GM23338 (cell line): ENCODE measurements around the gene CDKAL1. TPM values are rescaled to one million over a fixed set of nuclear protein-coding genes. Genes with fewer than 3 reads are reported as not detected.

Source experiments
- ATAC-seq: fragments of 200-7000 bp; cut with Tn5 transposase; 3 replicates; pipeline ENCODE4 v1.9.1; 2020
- DNase-seq: peaks from one replicate; pipeline ENCODE4 v3.0.0-alpha.2; 2015; ENCODE audit warnings: low spot score
- H2AFZ ChIP-seq: fragments of 200-600 bp; sonication (generic); 2 replicates; pipeline ENCODE4 v1.8.0; 2016; ENCODE audit warnings: antibody characterized with exemption, mild to moderate bottlenecking, moderate library complexity
- H3F3A ChIP-seq: fragments of 200-600 bp; sonication (generic); replicated peaks from 2 replicates; pipeline ENCODE4 v1.8.0; 2017; ENCODE audit warnings: antibody characterized with exemption, mixed run types, low read depth
- H3K27ac ChIP-seq: fragments of 200-600 bp; sonication (generic); 2 replicates; pipeline ENCODE4 v1.6.1; 2016; ENCODE audit warnings: low read depth
- H3K27me3 ChIP-seq: fragments of 200-600 bp; sonication (generic); 2 replicates; pipeline ENCODE4 v1.8.0; 2016; ENCODE audit warnings: mild to moderate bottlenecking, mixed run types, moderate library complexity; ENCODE audit not compliant: insufficient read depth
- H3K36me3 ChIP-seq: fragments of 200-600 bp; sonication (generic); 2 replicates; pipeline ENCODE4 v1.8.0; 2016; ENCODE audit warnings: mild to moderate bottlenecking; ENCODE audit not compliant: insufficient read depth
- H3K4me1 ChIP-seq: fragments of 200-600 bp; sonication (generic); 2 replicates; pipeline ENCODE4 v1.8.0; 2016; ENCODE audit warnings: mild to moderate bottlenecking, moderate library complexity; ENCODE audit not compliant: insufficient read depth
- H3K4me2 ChIP-seq: fragments of 200-600 bp; sonication (generic); 2 replicates; pipeline ENCODE4 v1.7.1; 2017; ENCODE audit warnings: mixed run types
- H3K4me3 ChIP-seq: fragments of 200-600 bp; sonication (generic); 2 replicates; pipeline ENCODE4 v1.6.1; 2016; ENCODE audit warnings: mixed run types
- H3K79me2 ChIP-seq: fragments of 200-600 bp; sonication (generic); replicated peaks from 2 replicates; pipeline ENCODE4 v1.8.0; 2017; ENCODE audit warnings: mild to moderate bottlenecking; ENCODE audit not compliant: insufficient read depth
- H3K9me2 ChIP-seq: fragments of 200-600 bp; sonication (generic); 2 replicates; pipeline ENCODE4 v1.8.0; 2017; ENCODE audit not compliant: insufficient read depth
- H4K20me1 ChIP-seq: fragments of 200-600 bp; sonication (generic); replicated peaks from 2 replicates; pipeline ENCODE4 v1.8.0; 2017; ENCODE audit warnings: mild to moderate bottlenecking; ENCODE audit not compliant: insufficient read depth
- H3K27ac Mint-ChIP-seq: 2 replicates; pipeline ENCODE4 v1.8.0; 2020; ENCODE audit warnings: inconsistent platforms, mild to moderate bottlenecking, moderate library complexity, mixed read lengths
- H3K27me3 Mint-ChIP-seq: 3 replicates; pipeline ENCODE4 v1.8.0; 2022; ENCODE audit warnings: low read depth, mild to moderate bottlenecking, moderate library complexity, mixed read lengths, inconsistent platforms; ENCODE audit not compliant: insufficient read depth, poor library complexity
- H3K36me3 Mint-ChIP-seq: 3 replicates; pipeline ENCODE4 v1.8.0; 2021; ENCODE audit warnings: low read depth, mild to moderate bottlenecking, inconsistent platforms, moderate library complexity, mixed read lengths
- H3K4me1 Mint-ChIP-seq: 3 replicates; pipeline ENCODE4 v1.8.0; 2020; ENCODE audit warnings: mild to moderate bottlenecking, inconsistent platforms, mixed read lengths
- H3K4me3 Mint-ChIP-seq: 3 replicates; pipeline ENCODE4 v1.8.0; 2021; ENCODE audit warnings: moderate library complexity, mild to moderate bottlenecking, inconsistent platforms, mixed read lengths
- H3K9me3 Mint-ChIP-seq: 3 replicates; pipeline ENCODE4 v1.8.0; 2020; ENCODE audit warnings: moderate library complexity, mild to moderate bottlenecking, inconsistent platforms, mixed read lengths
- CREB1 ChIP-seq: fragments of 250-450 bp; sonication (Bioruptor Pico); IDR thresholded peaks from 2 replicates; pipeline ENCODE4 v1.5.0; 2020; ENCODE audit warnings: low read depth, mild to moderate bottlenecking, moderate library complexity
- CTCF ChIP-seq, 2 experiments: fragments of 200-600 bp in 1 of 2; sonication (generic) in 1 of 2; conservative IDR thresholded peaks; 2 replicates each; pipeline versions ENCODE4 v1.5.1 to v1.6.1; 2016 to 2017; ENCODE audit warnings: antibody characterized with exemption in 2 of 2, low read depth in 2 of 2, mild to moderate bottlenecking in 2 of 2, moderate library complexity in 1 of 2
- EZH2 ChIP-seq: fragments of 200-600 bp; sonication (generic); IDR thresholded peaks from one replicate; pipeline ENCODE4 v1.8.0; 2017; ENCODE audit warnings: antibody characterized with exemption, mild to moderate bottlenecking, low read depth; ENCODE audit not compliant: unreplicated experiment
- NANOG ChIP-seq: IDR thresholded peaks from 2 replicates; pipeline ENCODE4 v1.6.1; 2016; ENCODE audit warnings: antibody characterized with exemption, borderline replicate concordance
- POLR2AphosphoS5 ChIP-seq: IDR thresholded peaks from 2 replicates; pipeline ENCODE4 v1.6.1; 2016; ENCODE audit warnings: antibody characterized with exemption, low read depth
- STAT1 ChIP-seq: IDR thresholded peaks from one replicate; pipeline ENCODE4 v1.6.1; 2016; ENCODE audit warnings: antibody characterized with exemption; ENCODE audit not compliant: unreplicated experiment
- ZNF331 ChIP-seq: fragments of 250-450 bp; sonication (Bioruptor Pico); IDR thresholded peaks from 2 replicates; pipeline ENCODE4 v1.5.0; 2020; ENCODE audit warnings: low read depth, mild to moderate bottlenecking, moderate library complexity
- ZNF462 ChIP-seq: fragments of 250-450 bp; sonication (Bioruptor Pico); IDR thresholded peaks from 2 replicates; pipeline ENCODE4 v1.5.0; 2020; ENCODE audit warnings: mild to moderate bottlenecking, moderate library complexity
- polyA plus RNA-seq: library from polyadenylated mRNA; unstranded; fragments of >200 nt; fragmentation: Nextera tagmentation; extraction: Ambion mirVana; gene quantifications from 2 replicates; pipeline ENCODE4 v1.2.1, GENCODE V29; 2016
- total RNA-seq: library from RNA; depleted of rRNA; stranded (reverse); fragments of >200 nt; shearing (Covaris generic); gene quantifications from 2 replicates; pipeline ENCODE4 v1.2.3, GENCODE V29; 2014

Gene CDKAL1
- total and polyA plus RNA-seq, 2 experiments from 2014 or later, result 17.8 to 35.0 TPM

GRCh38 chr6:20673458-20673857 lies 139.2 kb downstream of the CDKAL1 start:
- no peaks in the 10 kb centered on the region for H3K27me3 ChIP-seq
- no peaks in the 10 kb centered on the region; the same call in 1 of the 2 replicates for H3K9me2 ChIP-seq
- Mint-ChIP-seq H3K27me3 (peaks cover 4% of the 10 kb centered on the region), H3K9me3 (no peaks in the 10 kb centered on the region), H3K4me3 (no peak overlapping the region), H3K4me1 (peaks cover 4% of the 10 kb centered on the region; the same call in 2 of the 3 replicates), H3K27ac (no peak overlapping the region), H3K36me3 (no peaks in the 10 kb centered on the region)
- ATAC-seq, result no peak
- H3K27ac ChIP-seq, result no peak overlapping the region
- H3F3A ChIP-seq, result no peaks in the 10 kb centered on the region
- peaks cover 8% of the 10 kb centered on the region for H3K4me1 ChIP-seq
- no peak for DNase-seq
- no peak overlapping the region for H2AFZ ChIP-seq
- TF ChIP-seq ZNF331 (CRISPR knock-in tag) (no peak), EZH2 (no peak), CTCF (conservative IDR thresholded peaks at IDR 0.05; ENCODE audit: low read depth in 2 of 2) (no peak), STAT1 (no peak), POLR2AphosphoS5 (no peak), ZNF462 (no peak), NANOG (no peak), CREB1 (CRISPR knock-in tag) (no peak)
- no peaks in the 10 kb centered on the region for H3K36me3 ChIP-seq
- H3K4me2 ChIP-seq, result no peak overlapping the region
- peaks cover 9% of the 10 kb centered on the region for H3K79me2 ChIP-seq
- no peaks in the 10 kb centered on the region for H4K20me1 ChIP-seq
- H3K4me3 ChIP-seq, result no peak overlapping the region
